RCC 7860 (cell line): ENCODE measurements around the gene MUC12.

Experiments
- DNase-seq: peaks from one replicate; pipeline ENCODE4 v3.0.0-alpha.2; 2015; ENCODE audit warnings: low spot score
- FAIRE-seq: peaks from 2 replicates; lab custom pipeline; 2012; peaks lifted over from hg19 to GRCh38; lab: Jason Lieb, UNC

MUC12 gene

DNA sequence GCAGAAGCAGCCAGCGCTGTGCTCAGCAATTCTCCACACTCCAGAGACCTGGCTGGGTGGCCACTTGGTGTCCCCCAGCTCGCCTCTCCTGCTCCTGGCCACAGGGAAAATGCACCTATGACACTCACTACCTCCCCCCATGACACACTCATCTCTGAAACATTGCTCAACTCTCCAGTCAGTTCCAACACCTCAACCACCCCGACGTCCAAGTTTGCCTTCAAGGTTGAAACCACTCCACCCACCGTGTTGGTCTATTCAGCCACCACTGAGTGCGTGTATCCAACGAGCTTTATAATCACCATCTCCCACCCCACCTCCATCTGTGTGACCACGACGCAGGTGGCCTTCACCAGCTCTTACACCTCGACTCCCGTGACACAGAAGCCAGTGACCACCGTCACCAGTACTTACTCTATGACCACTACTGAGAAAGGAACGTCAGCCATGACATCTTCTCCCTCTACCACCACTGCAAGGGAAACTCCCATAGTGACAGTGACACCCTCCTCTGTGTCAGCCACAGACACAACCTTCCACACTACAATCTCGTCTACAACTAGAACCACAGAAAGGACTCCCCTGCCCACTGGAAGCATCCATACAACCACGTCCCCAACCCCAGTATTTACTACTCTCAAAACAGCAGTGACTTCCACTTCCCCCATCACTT is 17.3 kb upstream of the MUC12 start:
- FAIRE-seq, result no peak
- DNase-seq, result no peak

GRCh38 chr7:100952641-100953040 is 16.7 kb upstream of the MUC12 start:
- no peak for DNase-seq
- FAIRE-seq, result no peak

- FAIRE-seq, result no peak
Measured at GRCh38 chr7:100957832-100958421, 11.4 kb upstream of the MUC12 start.

GRCh38 chr7:100959894-100960293 is 9.5 kb upstream of the MUC12 start:
- no peak for FAIRE-seq
- no peak for DNase-seq

More at GRCh38 chr7:100957832-100958421, 11.4 kb upstream of the MUC12 start:
- no peak for DNase-seq

GRCh38 chr7:100962537-100962936 is 6.8 kb upstream of the MUC12 start:
- FAIRE-seq, result no peak
- DNase-seq, result no peak

GRCh38 chr7:100963386-100963785 is 6.0 kb upstream of the MUC12 start:
- FAIRE-seq (no peak), DNase-seq (no peak)

DNA sequence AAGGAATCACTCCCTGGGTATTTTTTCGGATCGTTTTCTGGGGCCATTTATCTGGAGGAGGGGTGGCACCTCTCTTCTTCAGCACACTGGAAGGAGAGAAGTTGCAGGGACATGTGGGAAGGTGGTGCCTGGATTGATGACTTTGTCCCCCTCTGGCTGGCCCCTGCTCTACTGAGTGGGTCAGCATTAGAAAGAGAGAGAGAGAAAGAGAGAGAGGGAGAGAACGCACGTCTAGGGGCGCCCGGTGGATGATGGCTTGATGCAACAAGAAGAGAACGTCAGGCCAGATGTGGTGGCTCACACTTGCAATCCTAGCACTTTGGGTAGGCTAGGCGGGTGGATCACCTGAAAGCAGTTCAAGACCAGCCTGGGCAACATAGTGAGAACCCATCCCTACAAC is 5.5 kb upstream of the MUC12 start:
- DNase-seq (no peak), FAIRE-seq (no peak)

GRCh38 chr7:100964630-100965029 is 4.7 kb upstream of the MUC12 start:
- no peak for DNase-seq
- no peak for FAIRE-seq

DNA sequence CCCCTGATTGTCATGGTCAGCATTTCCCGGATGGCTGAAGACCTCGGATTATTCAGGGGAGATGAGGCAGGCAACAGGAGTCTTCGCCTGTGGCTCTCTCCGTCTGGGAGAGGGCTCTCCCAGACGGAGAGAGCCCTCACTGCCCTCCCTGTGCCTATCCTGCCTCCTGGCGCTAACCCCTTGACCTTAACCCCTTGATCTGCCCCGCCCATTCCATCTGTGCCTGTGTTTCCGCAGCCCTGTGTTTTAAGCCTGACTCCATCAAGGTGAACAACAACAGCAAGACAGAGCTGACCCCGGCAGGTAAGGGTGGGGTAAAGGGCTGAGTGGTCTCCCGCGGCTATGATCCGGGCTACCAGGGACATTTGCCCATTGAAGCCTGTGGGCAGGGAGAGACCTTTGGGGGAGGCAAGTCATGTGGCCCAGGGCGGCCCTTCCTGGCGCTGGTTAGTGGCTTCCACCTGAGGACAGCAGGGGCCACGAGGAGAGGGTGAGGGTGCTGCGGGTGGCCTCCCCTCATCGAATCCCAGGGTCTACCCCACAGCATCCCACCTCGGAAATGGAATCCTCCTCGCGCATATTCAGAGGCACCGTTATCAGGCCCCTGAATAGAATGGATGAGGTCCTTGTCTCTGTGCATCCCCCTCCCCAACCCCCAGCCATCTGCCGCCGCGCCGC is 4.2 kb upstream of the MUC12 start:
- DNase-seq (no peak), FAIRE-seq (no peak)

- DNase-seq (peak; percentile 31), FAIRE-seq (no peak)
Measured at GRCh38 chr7:100965723-100966541, 3.4 kb upstream of the MUC12 start.

DNA sequence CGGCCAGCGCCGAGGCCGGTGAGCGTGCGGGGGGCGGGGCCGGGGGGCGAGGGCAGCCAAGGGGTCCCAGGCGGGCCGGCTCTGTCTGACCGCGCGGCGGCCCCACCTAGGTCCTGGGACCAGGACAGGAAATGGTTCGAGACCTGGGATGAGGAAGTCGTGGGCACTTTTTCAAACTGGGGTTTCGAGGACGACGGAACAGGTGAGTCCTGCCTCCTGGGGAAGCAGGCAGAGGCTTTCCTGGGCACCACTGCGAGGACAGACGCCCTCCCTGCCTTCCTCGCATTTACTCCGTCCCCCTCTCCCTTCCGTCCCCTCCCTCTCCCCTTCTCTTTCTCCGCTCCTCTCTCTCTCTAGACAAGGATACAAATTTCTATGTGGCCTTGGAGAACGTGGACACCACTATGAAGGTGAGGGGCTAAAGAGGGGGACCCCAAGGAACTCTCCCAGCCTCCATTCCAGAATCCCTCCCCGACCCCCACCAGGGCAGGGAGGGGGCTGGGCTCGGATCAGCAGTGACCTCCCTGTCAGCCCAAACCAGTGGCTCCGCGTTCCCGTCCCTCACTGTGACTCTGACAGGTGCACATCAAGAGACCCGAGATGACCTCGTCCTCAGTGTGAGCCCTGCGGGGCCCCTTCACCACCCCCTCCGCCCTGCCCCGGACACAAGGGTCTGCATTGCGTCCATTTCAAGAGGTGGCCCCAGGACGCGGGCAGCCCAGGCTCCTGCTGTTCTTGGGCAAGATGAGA is 2.6 kb upstream of the MUC12 start:
- no peak for DNase-seq
- FAIRE-seq, result no peak

GRCh38 chr7:100967292-100967863 is 2.0 kb upstream of the MUC12 start:
- FAIRE-seq, result no peak
- no peak for DNase-seq

DNA sequence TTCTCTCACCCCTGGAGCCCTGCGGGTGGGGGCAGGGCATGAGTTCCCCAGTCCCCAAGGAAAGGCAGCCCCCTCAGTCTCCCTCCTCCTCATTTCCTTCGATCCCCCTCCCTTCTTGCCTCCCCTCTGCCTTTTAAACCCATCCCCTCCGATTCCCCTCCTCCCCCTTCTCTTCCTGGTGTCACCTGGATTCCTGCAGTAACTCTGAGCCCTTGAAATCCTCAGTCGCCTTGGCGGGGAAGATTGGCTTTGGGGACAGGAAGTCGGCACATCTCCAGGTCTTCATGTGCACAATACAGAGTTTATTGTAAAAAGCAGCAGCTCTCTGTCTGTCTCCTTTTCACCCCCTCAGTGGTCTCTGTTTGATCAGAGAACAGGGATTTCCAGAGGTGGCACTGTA is 1.3 kb upstream of the MUC12 start:
- FAIRE-seq, result no peak
- no peak for DNase-seq

- no peak for FAIRE-seq
- DNase-seq, result no peak
Measured at GRCh38 chr7:100968650-100969049, 715 bp upstream of the MUC12 start.

GRCh38 chr7:100971111-100972001 is 2.0 kb downstream of the MUC12 start:
- FAIRE-seq (no peak), DNase-seq (no peak)

GRCh38 chr7:100972002-100972347 is 2.6 kb downstream of the MUC12 start:
- DNase-seq (no peak), FAIRE-seq (no peak)

DNA sequence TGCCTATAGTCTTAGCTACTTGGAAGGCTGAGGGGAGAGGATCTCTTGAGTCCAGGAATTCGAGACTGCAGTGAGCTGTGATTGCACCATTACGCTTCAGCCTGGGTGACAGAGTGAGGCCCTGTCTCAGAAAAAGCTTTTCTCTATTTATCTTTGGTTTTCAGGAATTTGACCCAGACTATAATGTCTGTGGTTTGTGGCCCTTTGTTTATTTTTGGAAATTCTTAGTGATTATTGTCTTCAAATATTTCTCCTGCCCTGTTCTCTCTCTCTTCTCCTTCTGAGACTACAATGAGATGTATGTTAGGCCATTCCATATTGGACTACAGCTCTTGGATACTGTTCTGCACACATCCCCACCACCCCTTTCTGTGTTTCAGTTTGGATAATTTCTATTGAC is 4.7 kb downstream of the MUC12 start:
- DNase-seq (no peak), FAIRE-seq (no peak)

- no peak for DNase-seq
- no peak for FAIRE-seq
Measured at GRCh38 chr7:100975371-100975821, 6.0 kb downstream of the MUC12 start.

GRCh38 chr7:100978300-100978699 is 8.9 kb downstream of the MUC12 start:
- no peak for DNase-seq
- FAIRE-seq, result no peak
